OCI-LY3 (cell line): Measurements from ENCODE around the gene BMERB1.
"Not testable (repeated sequence)": the region's sequence is repeated elsewhere in the genome, so short reads cannot be mapped to it uniquely, and the experiment has no call there.

Source experiments
- H2AFZ ChIP-seq: fragments of 200-600, 300-600 bp; shearing (Covaris generic); 2 replicates; pipeline ENCODE4 v1.6.0; 2014; ENCODE audit warnings: antibody characterized with exemption, low read depth, low read length
- H3K27ac ChIP-seq: fragments of 200-600, 300-600 bp; sonication (generic); 2 replicates; pipeline ENCODE4 v1.5.1; 2014; ENCODE audit warnings: mild to moderate bottlenecking, low read length, moderate library complexity, mixed read lengths
- H3K27me3 ChIP-seq: fragments of 200-600, 300-600 bp; sonication (generic); 2 replicates; pipeline ENCODE4 v1.6.1; 2014; ENCODE audit warnings: low read depth, low read length, mixed read lengths
- H3K36me3 ChIP-seq: fragments of 200-600, 300-600 bp; sonication (generic); replicated peaks from 2 replicates; pipeline ENCODE3; 2014; ENCODE audit warnings: low read depth, low read length, mixed read lengths
- H3K4me1 ChIP-seq: fragments of 300-600, 200-600 bp; sonication (generic); 2 replicates; pipeline ENCODE4 v1.6.1; 2014; ENCODE audit warnings: low read length, mixed read lengths
- H3K4me2 ChIP-seq: fragments of 200-600, 300-600 bp; sonication (generic); 2 replicates; pipeline ENCODE4 v1.6.1; 2014; ENCODE audit warnings: low read length, mixed read lengths
- H3K4me3 ChIP-seq: fragments of 300-600, 200-600 bp; sonication (generic); 2 replicates; pipeline ENCODE4 v1.5.1; 2014; ENCODE audit warnings: antibody characterized with exemption, mild to moderate bottlenecking, low read length, moderate library complexity
- H3K79me2 ChIP-seq: fragments of 300-600, 200-600 bp; shearing (Covaris generic); 2 replicates; pipeline ENCODE4 v1.6.1; 2014; ENCODE audit warnings: mild to moderate bottlenecking, low read length, mixed read lengths
- H3K9ac ChIP-seq: fragments of 300-600, 200-600 bp; shearing (Covaris generic); 2 replicates; pipeline ENCODE4 v1.6.0; 2014; ENCODE audit warnings: mild to moderate bottlenecking, low read length, moderate library complexity
- H3K9me3 ChIP-seq: fragments of 200-600, 300-600 bp; shearing (Covaris generic); 2 replicates; pipeline ENCODE4 v1.6.1; 2014; ENCODE audit warnings: low read length, mixed read lengths; ENCODE audit not compliant: insufficient read depth
- H4K20me1 ChIP-seq: fragments of 200-600, 300-600 bp; sonication (generic); 2 replicates; pipeline ENCODE4 v1.6.1; 2016; ENCODE audit warnings: low read length, mixed read lengths; ENCODE audit not compliant: insufficient read depth
- CTCF ChIP-seq: fragments of 200-600, 300-600 bp; sonication (generic); IDR thresholded peaks from 2 replicates; pipeline ENCODE4 v1.5.1; 2014; ENCODE audit warnings: antibody characterized with exemption, low read length, low read depth
- EZH2phosphoT487 ChIP-seq: fragments of 200-600 bp; shearing (Covaris generic); IDR thresholded peaks from 2 replicates; pipeline ENCODE4 v1.6.1; 2018; ENCODE audit warnings: antibody characterized with exemption, mixed run types, low read depth

The BMERB1 gene

GRCh38 chr16:15425861-15426260 is 8.5 kb upstream of the BMERB1 start:
- Histone ChIP-seq H3K27me3 (0 out of 2 replicates have a peak, but pooled peaks cover 4% of the 10 kb centered on the region), H3K79me2 (no peaks in the 10 kb centered on the region), H4K20me1 (no peaks in the 10 kb centered on the region), H3K4me2 (no peak overlapping the region), H3K9me3 (no peaks in the 10 kb centered on the region), H3K36me3 (no peaks in the 10 kb centered on the region), H3K4me1 (no peaks in the 10 kb centered on the region), H3K27ac (no peak overlapping the region), H3K9ac (no peak overlapping the region), H3K4me3 (no peak overlapping the region), H2AFZ (no peak overlapping the region)
- TF ChIP-seq EZH2phosphoT487: no peak
- no peak for TF ChIP-seq CTCF

- TF ChIP-seq CTCF (no peak), EZH2phosphoT487 (no peak)
- H4K20me1 ChIP-seq: no peaks in the 10 kb centered on the region
- no peak overlapping the region for H3K27ac ChIP-seq
- H3K36me3 ChIP-seq: no peaks in the 10 kb centered on the region
- no peaks in the 10 kb centered on the region for H3K79me2 ChIP-seq
- no peak overlapping the region for H3K4me2 ChIP-seq
- 0 out of 2 replicates have a peak, but pooled peaks cover 4% of the 10 kb centered on the region for H3K27me3 ChIP-seq
- H3K4me3 ChIP-seq: no peak overlapping the region
- H3K9me3 ChIP-seq: no peaks in the 10 kb centered on the region
- no peaks in the 10 kb centered on the region for H3K4me1 ChIP-seq
- no peak overlapping the region for H2AFZ ChIP-seq
- no peak overlapping the region for H3K9ac ChIP-seq
These were observed 7.6 kb upstream of the BMERB1 start for GRCh38 chr16:15426796-15427195.

GRCh38 chr16:15427648-15428239 is 6.6 kb upstream of the BMERB1 start:
- H4K20me1 ChIP-seq: no peaks in the 10 kb centered on the region
- no peak overlapping the region for H3K27ac ChIP-seq
- 0 out of 2 replicates have a peak, but pooled peaks cover 4% of the 10 kb centered on the region for H3K27me3 ChIP-seq
- no peaks in the 10 kb centered on the region for H3K4me1 ChIP-seq
- TF ChIP-seq EZH2phosphoT487 (no peak), CTCF (peak; percentile 59)
- no peak overlapping the region for H3K4me2 ChIP-seq
- H3K9me3 ChIP-seq: no peaks in the 10 kb centered on the region
- H3K4me3 ChIP-seq: no peak overlapping the region
- H3K36me3 ChIP-seq: no peaks in the 10 kb centered on the region
- H3K9ac ChIP-seq: no peak overlapping the region
- H3K79me2 ChIP-seq: no peaks in the 10 kb centered on the region
- H2AFZ ChIP-seq: no peak overlapping the region; the same call in 1 of the 2 replicates

- not testable (repeated sequence) for H2AFZ ChIP-seq, H3K79me2 ChIP-seq, H3K27me3 ChIP-seq, H4K20me1 ChIP-seq, H3K4me2 ChIP-seq, H3K9me3 ChIP-seq, H3K4me3 ChIP-seq, H3K27ac ChIP-seq, H3K36me3 ChIP-seq, H3K9ac ChIP-seq, H3K4me1 ChIP-seq
These were observed 3.5 kb upstream of the BMERB1 start for GRCh38 chr16:15430884-15431283.

- H3K4me1 ChIP-seq: no peaks in the 10 kb centered on the region
- no peaks in the 10 kb centered on the region for H3K9me3 ChIP-seq
- H3K4me3 ChIP-seq: no peak overlapping the region
- H4K20me1 ChIP-seq: no peaks in the 10 kb centered on the region
- no peaks in the 10 kb centered on the region for H3K36me3 ChIP-seq
- no peak for TF ChIP-seq CTCF
- no peak overlapping the region for H3K27ac ChIP-seq
- no peak overlapping the region for H3K9ac ChIP-seq
- no peak overlapping the region for H3K4me2 ChIP-seq
- no peak overlapping the region for H2AFZ ChIP-seq
- no peaks in the 10 kb centered on the region for H3K79me2 ChIP-seq
- H3K27me3 ChIP-seq: no peaks in the 10 kb centered on the region
These were observed 336 bp upstream of the BMERB1 start for GRCh38 chr16:15434079-15434424.
